ENCODE results near the gene PRR11. TPM values are rescaled to one million over a fixed set of nuclear protein-coding genes. Genes with fewer than 3 reads are reported as not detected.
"Not testable (repeated sequence)": the region's sequence is repeated elsewhere in the genome, so short reads cannot be mapped to it uniquely, and the experiment has no call there.

The PRR11 gene
- 2.0 TPM for total RNA-seq

GRCh38 chr17:59155439-59156177 is at the start of gene PRR11:
TSS of gene PRR11 (plus strand) at chr17:59155746. CDS start at chr17:59169753, 14,007 bp downstream.
- DNase-seq (ENCODE audit: low spot score), result peak; percentile 98

DNA sequence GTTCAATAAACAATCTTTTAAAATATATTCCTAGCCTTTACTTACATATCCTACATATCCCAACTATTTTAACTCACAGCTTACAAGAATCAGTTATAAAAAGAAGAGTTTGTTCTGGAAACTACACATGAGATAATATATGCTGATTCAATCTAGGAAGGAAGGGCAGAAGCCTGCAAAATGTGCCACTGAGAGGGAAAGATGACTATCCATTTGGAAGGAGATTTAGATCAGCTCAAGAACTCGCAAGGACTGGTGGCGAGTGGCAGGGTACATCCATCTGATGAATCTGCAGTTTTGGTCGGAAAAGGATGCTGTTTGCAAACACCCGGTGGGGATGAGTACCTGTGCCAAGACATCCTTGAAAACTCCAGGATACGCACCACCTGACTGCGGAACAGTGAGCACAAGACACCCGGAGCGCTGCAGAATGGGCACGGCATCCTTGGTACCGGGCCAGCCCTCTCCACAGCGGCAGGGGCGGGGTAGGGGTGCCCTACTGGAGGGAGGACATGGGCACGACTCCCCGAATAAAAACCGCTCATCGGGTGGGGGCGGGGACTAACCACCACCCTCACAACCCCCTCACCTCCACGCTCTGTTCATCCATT is 49.6 kb upstream of the PRR11 start:
- peak; percentile 47 for DNase-seq (ENCODE audit: low spot score)

DNA sequence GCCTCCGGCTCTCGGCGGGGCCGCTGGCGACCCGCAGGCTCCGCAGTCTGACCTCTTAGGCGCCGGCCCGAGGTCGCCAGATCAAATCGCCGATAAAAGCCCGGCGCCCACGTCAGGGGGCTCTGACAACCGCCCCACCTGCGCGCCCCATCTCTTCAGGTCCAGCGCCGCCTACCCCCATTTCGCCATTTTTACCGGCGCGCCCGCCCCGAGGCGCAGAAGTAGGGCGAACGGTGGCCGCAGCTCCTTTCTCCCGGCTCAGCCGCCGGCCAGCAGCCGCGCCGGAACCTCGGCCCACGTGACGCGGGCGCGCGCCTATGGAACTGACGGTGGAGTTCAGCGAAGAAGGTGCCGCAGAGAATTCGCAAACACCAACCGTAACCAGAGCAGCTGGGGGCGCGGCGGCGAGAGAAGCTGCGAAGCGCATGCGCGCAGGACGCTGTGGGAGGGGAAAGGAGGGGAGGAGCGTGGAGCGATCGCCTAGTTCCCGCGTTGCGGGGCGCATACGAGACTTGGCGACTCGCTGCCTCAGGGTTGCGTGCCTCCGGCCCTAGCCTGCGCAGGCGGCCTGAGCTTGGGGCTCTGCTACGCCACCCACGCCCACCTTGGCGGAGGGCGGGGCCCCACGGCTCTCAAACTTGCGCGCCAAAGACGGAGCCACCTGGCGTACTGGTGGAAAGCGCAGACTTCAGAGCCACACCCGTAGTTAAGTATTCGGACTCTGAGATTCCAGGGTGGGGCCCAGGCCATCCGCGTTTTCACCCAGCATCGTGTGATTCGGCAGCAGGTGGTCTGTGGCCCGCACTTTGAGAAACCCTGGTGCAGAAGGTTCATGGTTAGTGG is 48.9 kb upstream of the PRR11 start, which contains the start of gene TRIM37:
Gene TRIM37, minus strand, starts transcription at position 418 of the 843 bp plus-strand sequence. CDS start 419 bp downstream, outside the sequence.
- DNase-seq (ENCODE audit: low spot score), result peak; percentile 98

- no peak for DNase-seq (ENCODE audit: low spot score)
Observed at GRCh38 chr17:59107306-59107670, 48.3 kb upstream of the PRR11 start.

DNA sequence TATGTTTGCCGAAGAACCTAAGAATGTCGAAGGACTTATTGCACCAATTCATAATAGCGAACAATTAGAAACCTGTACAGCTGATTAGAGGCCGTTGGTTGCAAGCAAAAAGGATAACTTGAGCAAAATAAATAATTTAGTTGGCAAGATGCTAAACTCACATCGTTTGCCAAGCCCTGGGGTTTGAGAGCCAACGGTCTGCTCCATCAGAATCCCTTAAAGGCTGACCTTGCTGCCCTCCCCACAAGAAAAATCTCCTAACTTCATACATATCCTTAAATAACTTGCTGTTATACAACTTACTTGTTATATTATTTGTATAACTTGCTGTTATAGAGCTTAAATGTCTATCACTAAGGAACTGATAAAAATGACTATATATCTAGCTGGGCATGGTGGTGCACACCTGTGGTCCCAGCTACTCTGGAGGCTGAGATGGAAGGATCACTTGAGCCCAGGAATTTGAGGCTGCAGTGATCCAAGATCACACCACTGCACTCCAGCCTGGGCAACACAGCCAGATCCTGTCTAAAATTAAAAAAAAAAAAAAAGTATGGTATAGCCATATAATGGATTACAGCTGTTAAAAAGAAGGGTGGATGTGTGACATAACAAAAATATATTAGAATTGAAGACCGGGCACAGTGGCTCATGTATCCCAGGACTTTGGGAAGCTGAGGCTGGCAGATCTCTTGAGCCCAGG is 47.0 kb upstream of the PRR11 start:
- no peak for DNase-seq (ENCODE audit: low spot score)

DNA sequence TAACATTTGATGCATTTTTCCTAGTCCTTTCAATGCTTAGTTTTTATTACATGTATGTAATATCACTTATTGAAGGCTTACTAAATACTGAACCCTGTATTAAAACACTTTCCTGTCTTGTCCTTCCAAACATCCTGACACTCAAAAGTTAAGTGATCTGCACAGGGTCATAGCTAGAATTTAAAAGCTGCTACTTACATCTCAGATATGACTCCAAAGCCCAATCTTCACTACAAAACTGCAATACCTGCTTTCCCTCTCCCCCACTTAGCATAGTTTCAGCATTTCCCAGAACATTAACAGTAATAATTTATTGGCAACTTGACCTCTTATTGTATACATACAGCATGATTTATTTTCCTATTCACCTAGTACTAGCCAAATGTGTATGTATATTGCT is 44.6 kb upstream of the PRR11 start:
- no peak for DNase-seq (ENCODE audit: low spot score)

- DNase-seq (ENCODE audit: low spot score), result no peak
Observed at GRCh38 chr17:59111539-59111938, 44.0 kb upstream of the PRR11 start.

GRCh38 chr17:59115474-59115873 is 40.1 kb upstream of the PRR11 start:
- no peak for DNase-seq (ENCODE audit: low spot score)

DNA sequence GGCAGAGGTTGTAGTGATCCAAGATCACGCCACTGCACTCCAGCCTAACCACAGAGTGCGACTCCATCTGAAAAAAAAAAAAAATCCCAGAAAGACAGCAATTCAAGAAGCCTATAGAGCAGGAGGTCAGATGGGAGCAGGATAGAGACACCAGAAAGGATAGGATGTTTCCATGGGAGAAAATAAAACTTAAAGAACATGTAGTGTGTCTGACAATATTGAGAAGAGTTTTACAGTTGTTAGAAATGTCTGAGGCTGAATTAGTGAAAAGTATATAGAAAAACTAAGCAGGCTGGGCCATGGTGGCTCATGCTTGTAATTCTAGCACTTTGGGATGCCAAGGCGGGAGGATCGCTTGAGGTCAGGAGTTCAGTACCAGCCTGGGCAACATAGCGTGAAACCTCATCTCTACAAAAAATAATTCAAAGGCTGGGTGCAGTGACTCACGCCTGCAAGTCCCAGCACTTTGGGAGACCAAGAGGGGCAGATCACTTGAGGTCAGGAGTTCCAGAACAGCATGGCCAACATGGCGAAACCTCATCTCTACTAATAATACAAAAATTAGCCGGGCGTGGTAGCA is 33.6 kb upstream of the PRR11 start:
- no peak for DNase-seq (ENCODE audit: low spot score)

- no peak for DNase-seq (ENCODE audit: low spot score)
Observed at GRCh38 chr17:59124665-59125064, 30.9 kb upstream of the PRR11 start.

GRCh38 chr17:59126809-59127417 is 28.6 kb upstream of the PRR11 start:
- no peak for DNase-seq (ENCODE audit: low spot score)

DNA sequence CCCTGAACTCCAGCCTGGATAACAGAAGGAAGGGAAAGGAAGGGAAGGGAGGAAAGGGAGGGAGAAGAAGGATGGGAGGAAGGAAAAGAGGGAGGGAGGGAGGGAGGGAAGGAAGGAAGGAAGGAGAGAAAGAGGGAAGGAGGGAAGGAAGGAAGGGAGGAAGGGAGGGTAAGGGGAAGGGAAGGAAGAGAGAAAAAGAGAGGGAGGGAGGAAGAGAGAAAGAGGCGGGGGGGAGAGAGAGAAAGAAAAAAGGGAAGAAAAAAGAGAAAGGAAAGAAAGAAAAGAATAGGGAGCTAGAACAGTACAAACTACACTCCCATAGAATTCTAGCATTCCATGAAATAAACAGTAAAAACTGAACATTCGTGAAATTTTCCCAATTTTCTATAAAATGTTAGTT is 25.7 kb upstream of the PRR11 start:
- DNase-seq (ENCODE audit: low spot score), result no peak

- DNase-seq (ENCODE audit: low spot score), result no peak
Observed at GRCh38 chr17:59131131-59131530, 24.4 kb upstream of the PRR11 start.

DNA sequence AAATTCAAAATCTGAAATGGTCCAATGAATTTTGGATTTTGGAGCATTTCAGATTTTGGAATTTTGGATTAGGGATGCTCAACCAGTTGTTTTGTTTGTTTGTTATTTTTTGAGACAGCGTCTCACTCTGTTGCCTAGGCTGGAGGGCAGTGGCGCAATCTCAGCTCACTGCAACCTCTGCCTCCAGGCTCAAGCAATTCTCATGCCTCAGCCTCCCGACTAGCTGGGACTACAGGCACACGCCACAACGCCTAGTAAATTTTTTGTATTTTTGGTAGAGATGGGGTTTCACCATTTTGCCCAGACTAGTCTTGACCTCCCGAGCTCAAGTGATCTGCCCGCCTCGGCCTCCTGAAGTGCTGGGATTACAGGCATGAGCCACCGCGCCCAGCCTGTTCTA is 17.2 kb upstream of the PRR11 start:
- DNase-seq (ENCODE audit: low spot score), result not testable (repeated sequence)

DNA sequence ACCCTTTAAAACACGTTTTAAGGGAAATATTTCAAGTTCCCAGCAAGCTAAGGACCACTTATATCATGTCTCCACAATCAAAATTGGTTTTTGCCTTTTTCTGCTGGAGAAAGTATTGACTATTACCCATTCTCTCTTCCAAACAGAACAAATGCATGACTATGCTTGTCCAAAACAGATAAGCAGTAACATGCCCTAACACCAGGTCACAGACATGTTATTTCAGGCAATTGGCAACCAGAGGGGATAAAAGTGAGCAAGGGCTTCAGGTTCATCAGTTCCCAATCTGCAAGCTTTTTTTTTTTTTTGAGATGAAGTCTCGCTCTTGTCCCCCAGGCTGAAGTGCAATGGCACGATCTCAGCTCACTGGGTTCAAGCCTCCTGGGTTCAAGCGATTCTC is 15.6 kb upstream of the PRR11 start:
- DNase-seq (ENCODE audit: low spot score), result no peak

- no peak for DNase-seq (ENCODE audit: low spot score)
Observed at GRCh38 chr17:59141860-59142259, 13.7 kb upstream of the PRR11 start.

- DNase-seq (ENCODE audit: low spot score), result no peak
Observed at GRCh38 chr17:59145571-59146096, 9.9 kb upstream of the PRR11 start.

GRCh38 chr17:59149051-59149450 is 6.5 kb upstream of the PRR11 start:
- DNase-seq (ENCODE audit: low spot score), result no peak

DNA sequence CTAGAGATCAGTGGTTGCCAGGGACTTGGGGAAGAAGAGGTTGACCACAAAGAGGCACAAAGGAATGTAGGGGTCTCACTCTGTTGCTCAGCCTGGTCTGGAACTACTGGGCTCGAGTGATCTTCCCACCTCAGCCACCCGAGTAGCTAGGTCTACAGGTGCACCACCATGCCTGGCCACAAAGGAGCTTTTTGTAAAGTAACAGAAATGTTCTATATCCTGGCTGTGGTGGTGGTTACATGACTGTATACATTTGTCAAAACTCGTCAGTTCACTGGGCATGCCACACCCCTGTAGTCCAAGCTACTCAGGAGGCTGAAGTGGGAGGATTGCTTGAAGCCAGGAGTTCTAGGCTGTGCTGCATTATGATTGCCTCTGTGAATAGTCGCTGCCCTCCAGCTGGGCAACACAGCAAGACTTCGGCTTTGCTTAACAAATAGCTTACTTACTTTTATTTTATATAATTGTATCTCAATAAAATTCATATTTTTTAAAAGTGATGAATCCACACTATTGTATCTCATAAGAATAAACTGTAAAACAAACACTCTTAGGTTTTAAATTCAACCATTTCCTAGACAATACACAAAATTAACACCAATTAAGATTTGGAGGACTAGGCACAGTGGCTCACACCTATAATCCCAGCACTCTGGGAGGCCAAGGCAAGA is 5.6 kb upstream of the PRR11 start:
- DNase-seq (ENCODE audit: low spot score), result no peak

DNA sequence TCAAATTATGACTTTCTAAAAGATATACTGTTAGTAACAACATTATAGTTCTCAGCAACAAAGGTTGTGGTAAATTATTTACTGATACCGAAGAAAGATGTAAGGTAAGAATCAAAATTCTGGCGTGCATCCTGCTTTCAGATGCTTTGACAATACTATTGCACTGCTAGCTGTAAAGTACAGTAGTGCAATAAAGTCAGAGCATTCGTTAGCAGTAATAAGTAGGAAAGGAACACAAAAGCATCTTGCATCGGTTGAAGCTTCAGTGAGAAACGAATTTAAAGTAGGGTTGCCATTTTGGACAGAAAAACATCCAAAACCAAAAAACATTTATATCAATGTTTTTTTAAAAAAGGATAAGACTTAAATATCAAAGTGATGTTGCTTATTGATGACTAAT is 4.5 kb upstream of the PRR11 start:
- no peak for DNase-seq (ENCODE audit: low spot score)

All from mucosa of gallbladder (tissue), 1 donor.